Measurements from ENCODE around the gene DDR1.

The DDR1 gene

DNA sequence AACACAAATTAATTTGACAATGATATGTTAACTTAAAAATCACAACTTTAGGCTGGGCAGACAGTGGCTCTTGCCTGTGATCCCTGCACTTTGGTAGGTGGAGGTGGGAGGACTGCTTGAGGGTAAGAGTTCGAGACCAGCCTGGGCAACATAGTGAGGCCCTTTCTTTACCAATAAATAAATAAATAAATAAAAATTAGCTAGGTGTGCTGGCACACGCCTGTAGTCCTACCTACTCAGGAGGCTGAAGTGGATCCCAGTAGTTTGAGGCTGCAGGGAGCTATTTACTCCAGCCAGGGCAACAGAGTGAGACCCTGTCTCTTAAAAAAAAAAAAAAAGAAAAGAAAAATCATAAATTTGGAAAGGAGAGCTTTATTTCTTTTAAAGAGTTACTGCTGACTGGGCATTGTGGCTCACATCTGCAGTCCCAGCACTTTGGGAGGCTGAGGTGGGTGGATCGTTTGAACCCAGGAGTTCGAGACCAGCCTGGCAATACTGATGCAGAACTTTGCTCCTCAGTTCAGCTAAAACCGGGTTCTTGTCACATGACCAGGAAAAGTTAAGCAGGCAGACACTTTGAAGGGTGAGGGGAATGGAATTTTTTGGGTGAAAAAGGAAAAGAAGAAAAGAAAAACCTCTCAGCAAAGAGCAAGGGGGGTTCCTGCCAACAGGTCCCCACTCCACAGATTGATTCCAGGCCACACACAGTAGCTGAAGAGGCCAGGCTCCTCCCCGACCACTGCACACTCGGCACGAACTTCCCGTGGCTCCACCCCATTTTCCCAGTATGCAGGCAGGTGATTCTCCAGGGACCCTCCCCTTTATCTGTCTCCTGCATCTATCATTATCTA, 44.0 kb upstream of the DDR1 start:
- TF ChIP-seq CEBPB (IDR thresholded peaks at IDR 0.05), result no peak
- TF ChIP-seq TEAD4 (IDR thresholded peaks at IDR 0.05), result no peak
- no peak for TF ChIP-seq TCF12 (IDR thresholded peaks at IDR 0.05; ENCODE audit: low read depth)
- TF ChIP-seq, protein P1, sequence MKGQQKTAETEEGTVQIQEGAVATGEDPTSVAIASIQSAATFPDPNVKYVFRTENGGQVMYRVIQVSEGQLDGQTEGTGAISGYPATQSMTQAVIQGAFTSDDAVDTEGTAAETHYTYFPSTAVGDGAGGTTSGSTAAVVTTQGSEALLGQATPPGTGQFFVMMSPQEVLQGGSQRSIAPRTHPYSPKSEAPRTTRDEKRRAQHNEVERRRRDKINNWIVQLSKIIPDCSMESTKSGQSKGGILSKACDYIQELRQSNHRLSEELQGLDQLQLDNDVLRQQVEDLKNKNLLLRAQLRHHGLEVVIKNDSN (IDR thresholded peaks at IDR 0.05), result no peak

DNA sequence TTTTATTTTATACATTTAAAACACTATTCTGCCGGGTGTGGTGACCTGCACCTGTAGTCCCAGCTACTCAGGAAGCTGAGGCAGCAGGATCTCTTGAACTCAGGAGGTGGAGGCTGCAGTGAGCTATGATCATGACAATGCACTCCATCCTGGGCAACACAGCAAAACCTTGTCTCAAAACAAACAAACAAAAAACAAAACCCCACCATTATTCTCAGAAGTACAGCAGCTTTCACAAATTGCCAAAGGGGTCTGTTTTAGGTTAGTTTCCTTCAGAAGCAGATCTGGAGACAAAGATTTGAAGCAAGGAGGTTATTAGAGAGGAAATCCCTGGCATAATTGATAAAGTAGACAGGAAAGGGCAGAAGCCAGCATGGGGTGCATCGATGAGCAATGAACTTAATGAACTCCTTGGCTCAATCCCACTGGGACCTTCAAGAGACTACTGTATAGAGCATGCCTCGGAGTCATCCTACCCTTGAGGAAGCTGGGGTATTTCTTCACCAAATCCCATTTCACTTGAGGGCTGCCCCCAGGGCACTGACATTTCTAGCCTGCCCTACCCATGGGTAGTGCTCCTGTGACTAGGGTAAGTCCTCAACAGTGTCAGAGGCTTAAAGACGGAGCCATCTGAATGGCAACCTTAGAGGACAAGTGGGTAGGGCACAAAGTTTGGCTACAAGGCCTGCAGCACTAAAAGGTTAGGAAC, 43.2 kb upstream of the DDR1 start:
- no peak for TF ChIP-seq TEAD4 (IDR thresholded peaks at IDR 0.05)
- no peak for TF ChIP-seq EP300 (IDR thresholded peaks at IDR 0.05; ENCODE audit: borderline replicate concordance)
- no peak for TF ChIP-seq ZBTB7A (IDR thresholded peaks at IDR 0.05; ENCODE audit: low read depth)
- TF ChIP-seq RAD21 (IDR thresholded peaks at IDR 0.05; ENCODE audit: low read depth), result no peak
- no peak for TF ChIP-seq TCF12 (IDR thresholded peaks at IDR 0.05; ENCODE audit: low read depth)
- no peak for TF ChIP-seq TAF1 (IDR thresholded peaks at IDR 0.05; ENCODE audit: low read depth)
- no peak for TF ChIP-seq CREB1 (IDR thresholded peaks at IDR 0.05; ENCODE audit: low read depth)
- TF ChIP-seq, protein P1 (IDR thresholded peaks at IDR 0.05), result no peak
- TF ChIP-seq CEBPB (IDR thresholded peaks at IDR 0.05), result no peak
- no peak for TF ChIP-seq EGR1 (IDR thresholded peaks at IDR 0.05)
- TF ChIP-seq, protein P2, sequence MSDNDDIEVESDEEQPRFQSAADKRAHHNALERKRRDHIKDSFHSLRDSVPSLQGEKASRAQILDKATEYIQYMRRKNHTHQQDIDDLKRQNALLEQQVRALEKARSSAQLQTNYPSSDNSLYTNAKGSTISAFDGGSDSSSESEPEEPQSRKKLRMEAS (IDR thresholded peaks at IDR 0.05), result no peak
- TF ChIP-seq NFIC (IDR thresholded peaks at IDR 0.05), result no peak
- no peak for TF ChIP-seq YY1 (IDR thresholded peaks at IDR 0.05; ENCODE audit: low read depth)
- TF ChIP-seq FOXM1 (IDR thresholded peaks at IDR 0.05; ENCODE audit: borderline replicate concordance, low read depth), result no peak
- TF ChIP-seq, protein P3, sequence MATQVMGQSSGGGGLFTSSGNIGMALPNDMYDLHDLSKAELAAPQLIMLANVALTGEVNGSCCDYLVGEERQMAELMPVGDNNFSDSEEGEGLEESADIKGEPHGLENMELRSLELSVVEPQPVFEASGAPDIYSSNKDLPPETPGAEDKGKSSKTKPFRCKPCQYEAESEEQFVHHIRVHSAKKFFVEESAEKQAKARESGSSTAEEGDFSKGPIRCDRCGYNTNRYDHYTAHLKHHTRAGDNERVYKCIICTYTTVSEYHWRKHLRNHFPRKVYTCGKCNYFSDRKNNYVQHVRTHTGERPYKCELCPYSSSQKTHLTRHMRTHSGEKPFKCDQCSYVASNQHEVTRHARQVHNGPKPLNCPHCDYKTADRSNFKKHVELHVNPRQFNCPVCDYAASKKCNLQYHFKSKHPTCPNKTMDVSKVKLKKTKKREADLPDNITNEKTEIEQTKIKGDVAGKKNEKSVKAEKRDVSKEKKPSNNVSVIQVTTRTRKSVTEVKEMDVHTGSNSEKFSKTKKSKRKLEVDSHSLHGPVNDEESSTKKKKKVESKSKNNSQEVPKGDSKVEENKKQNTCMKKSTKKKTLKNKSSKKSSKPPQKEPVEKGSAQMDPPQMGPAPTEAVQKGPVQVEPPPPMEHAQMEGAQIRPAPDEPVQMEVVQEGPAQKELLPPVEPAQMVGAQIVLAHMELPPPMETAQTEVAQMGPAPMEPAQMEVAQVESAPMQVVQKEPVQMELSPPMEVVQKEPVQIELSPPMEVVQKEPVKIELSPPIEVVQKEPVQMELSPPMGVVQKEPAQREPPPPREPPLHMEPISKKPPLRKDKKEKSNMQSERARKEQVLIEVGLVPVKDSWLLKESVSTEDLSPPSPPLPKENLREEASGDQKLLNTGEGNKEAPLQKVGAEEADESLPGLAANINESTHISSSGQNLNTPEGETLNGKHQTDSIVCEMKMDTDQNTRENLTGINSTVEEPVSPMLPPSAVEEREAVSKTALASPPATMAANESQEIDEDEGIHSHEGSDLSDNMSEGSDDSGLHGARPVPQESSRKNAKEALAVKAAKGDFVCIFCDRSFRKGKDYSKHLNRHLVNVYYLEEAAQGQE (IDR thresholded peaks at IDR 0.05; ENCODE audit: low read depth), result no peak

DNA sequence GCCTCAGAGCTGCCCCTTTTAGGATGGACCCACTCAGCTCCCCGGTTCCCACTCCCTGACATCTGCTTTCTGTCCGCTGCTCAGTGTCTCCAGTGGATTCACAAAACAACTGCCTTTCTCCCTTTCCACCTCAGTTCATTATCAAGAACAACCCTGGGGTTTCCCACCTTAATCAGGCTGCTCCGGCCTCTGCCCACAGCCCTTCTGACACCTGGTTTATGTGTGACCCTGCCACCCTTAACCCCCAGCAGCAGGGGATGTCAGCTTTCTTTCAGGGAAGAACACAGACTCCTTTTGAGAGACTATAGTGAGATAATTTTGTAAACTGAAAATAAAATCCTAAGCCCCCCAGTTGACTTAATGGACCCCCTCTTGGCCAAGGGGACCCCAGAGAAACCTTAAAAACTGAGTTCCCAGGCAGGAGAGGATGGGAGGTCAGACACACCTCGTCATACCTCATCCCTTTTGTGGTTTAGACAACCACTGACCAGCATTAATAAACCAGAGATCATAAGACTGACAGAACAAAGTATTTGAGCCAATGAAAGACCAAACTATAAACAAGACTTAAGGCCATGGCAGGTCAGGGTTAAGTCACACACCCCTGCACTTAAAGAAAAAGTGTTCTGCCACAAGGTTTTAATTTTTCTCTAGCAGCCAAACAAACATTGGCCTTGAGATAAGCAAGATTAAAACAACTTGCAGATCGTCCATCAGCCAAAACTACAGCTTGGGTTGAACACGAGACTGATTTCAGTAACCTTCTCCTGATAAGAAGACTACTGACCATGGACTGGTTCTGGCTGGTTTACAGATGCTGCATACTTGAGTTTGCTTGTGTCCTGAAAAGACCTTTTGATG, 42.4 kb upstream of the DDR1 start:
- TF ChIP-seq TEAD4 (IDR thresholded peaks at IDR 0.05) (no peak), CEBPB (IDR thresholded peaks at IDR 0.05) (no peak), YY1 (IDR thresholded peaks at IDR 0.05; ENCODE audit: low read depth) (no peak), CREB1 (IDR thresholded peaks at IDR 0.05; ENCODE audit: low read depth) (no peak), TCF12 (IDR thresholded peaks at IDR 0.05; ENCODE audit: low read depth) (no peak), EP300 (IDR thresholded peaks at IDR 0.05; ENCODE audit: borderline replicate concordance) (no peak), NFIC (IDR thresholded peaks at IDR 0.05) (no peak), RAD21 (IDR thresholded peaks at IDR 0.05; ENCODE audit: low read depth) (no peak), TAF1 (IDR thresholded peaks at IDR 0.05; ENCODE audit: low read depth) (no peak), FOXM1 (IDR thresholded peaks at IDR 0.05; ENCODE audit: borderline replicate concordance, low read depth) (no peak), ZBTB7A (IDR thresholded peaks at IDR 0.05; ENCODE audit: low read depth) (no peak), EGR1 (IDR thresholded peaks at IDR 0.05) (no peak)
- TF ChIP-seq, protein P2 (IDR thresholded peaks at IDR 0.05), result no peak
- TF ChIP-seq, protein P1 (IDR thresholded peaks at IDR 0.05), result no peak
- TF ChIP-seq, protein P3 (IDR thresholded peaks at IDR 0.05; ENCODE audit: low read depth), result no peak
